Prostate gland (tissue), 2 donors: ENCODE data around the gene CELSR2. TPM values are rescaled to one million over a fixed set of nuclear protein-coding genes. Genes with fewer than 3 reads are reported as not detected.

Source experiments
- DNase-seq: peaks from one replicate; pipeline ENCODE4 v3.0.0-alpha.2; 2019; ENCODE audit warnings: low spot score
- H3K27ac ChIP-seq, 2 donors: fragments of 200-600 bp; sonication (generic); 2 replicates each; pipeline ENCODE4 v1.5.1; 2017 to 2019
- H3K27me3 ChIP-seq: fragments of 200-600 bp; sonication (generic); replicated peaks from 2 replicates; pipeline ENCODE4 v1.5.1; 2019; ENCODE audit not compliant: insufficient read depth
- H3K36me3 ChIP-seq, 2 donors: fragments of 200-600 bp; sonication (generic); 1 replicate in 1 of 2; 2 replicates in 1 of 2; pipeline versions ENCODE4 v1.5.1 to v1.8.1; 2017 to 2019
- H3K4me1 ChIP-seq: fragments of 200-600 bp; sonication (generic); replicated peaks from 2 replicates; pipeline ENCODE4 v1.5.1; 2019
- H3K4me3 ChIP-seq, 2 donors: fragments of 200-600 bp; sonication (generic); 2 replicates each; pipeline ENCODE4 v1.5.1; 2017 to 2019
- H3K9me3 ChIP-seq: fragments of 200-600 bp; sonication (generic); 2 replicates; pipeline ENCODE4 v1.5.1; 2017
- POLR2A ChIP-seq: fragments of 450-650 bp; IDR thresholded peaks from one replicate; pipeline ENCODE4 v1.6.1; 2016; ENCODE audit warnings: antibody characterized with exemption, mild to moderate bottlenecking
- POLR2AphosphoS5 ChIP-seq: sonication (generic); formaldehyde crosslinking; IDR thresholded peaks from one replicate; pipeline ENCODE4 v1.6.1; 2017; ENCODE audit warnings: antibody characterized with exemption
- WGBS: methylation state at CpG from one replicate; pipeline ENCODE4 v1.1.5; 2018; 5-methylcytosine and 5-hydroxymethylcytosine counted together
- intact Hi-C: fragments of 100-400 bp; cut with DNase I; formaldehyde crosslinking; loops from one replicate; pipeline ENCODE4 v1.14.2; 2022
- total RNA-seq, 2 donors: library from RNA; depleted of rRNA; stranded (reverse); fragments of >200 nt; gene quantifications; one replicate each; pipeline ENCODE4 v1.1.0, GENCODE V29; 2016
- TF ChIP-seq, protein P1 (sequence below), 4 experiments: fragments of 200-600 bp in 2 of 4; fragments of 450-650 bp in 2 of 4; sonication (generic) in 2 of 4; IDR thresholded peaks; 1 replicate in 3 of 4; 2 replicates in 1 of 4; pipeline ENCODE4 v1.5.1; 2016 to 2019; ENCODE audit warnings: antibody characterized with exemption in 4 of 4, mild to moderate bottlenecking in 2 of 4, moderate library complexity in 2 of 4

The CELSR2 gene
- total RNA-seq, 2 donors from 2014 or later, result 18.8 to 118 TPM

DNA sequence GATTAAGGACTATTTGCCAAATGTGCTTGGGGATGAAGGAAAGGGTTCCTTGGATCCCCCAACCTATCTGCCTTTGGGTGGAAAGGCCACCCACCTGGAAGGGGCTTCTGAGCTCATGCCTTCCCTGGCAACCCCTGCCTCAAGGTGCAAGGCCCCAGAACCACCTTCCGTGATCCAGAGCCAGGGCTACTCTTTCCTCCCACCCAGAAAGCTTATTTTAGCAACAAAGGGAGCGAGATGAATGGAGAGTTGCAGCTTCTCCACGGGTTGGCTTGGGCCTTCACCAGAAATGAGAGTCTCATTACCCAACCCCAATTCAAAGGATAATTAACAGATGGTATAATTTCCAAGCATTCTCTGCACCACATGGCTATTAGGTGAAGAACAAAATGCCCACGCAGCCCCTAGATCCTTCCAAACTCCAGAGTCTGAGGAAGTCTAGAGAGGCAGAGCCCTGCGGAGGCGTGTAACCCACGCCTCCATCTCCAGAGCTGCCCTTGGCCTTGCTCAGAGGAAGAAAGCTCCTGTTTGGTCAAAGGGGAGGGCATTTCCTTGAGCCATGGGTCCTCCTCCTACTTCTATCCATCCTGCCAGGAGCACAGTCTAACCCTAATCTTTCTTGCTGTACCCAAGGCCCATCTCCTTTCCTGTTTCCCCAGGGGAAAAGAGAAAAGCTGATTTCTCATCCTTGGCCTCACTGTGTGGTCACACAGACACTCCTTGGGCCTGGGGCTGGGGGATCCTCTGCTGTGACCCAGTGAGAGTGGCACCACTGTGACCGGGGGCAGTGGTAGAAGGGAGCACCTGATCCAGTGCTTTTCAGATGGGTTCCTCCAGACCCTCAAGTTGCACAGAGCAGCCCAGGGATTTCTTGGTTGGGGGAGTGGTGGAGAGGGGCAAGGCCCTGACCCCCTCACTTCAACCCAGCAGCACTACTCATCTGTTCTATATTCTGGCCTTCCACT lies 1.7 kb upstream of the CELSR2 start:
- H3K4me3 ChIP-seq, result no peak overlapping the region
- DNase-seq, result no peak
- intact Hi-C loops, result no loop called here
- no peak overlapping the region for H3K27ac ChIP-seq
- WGBS, result 89% methylated on average over 8 of the region's 8 CpGs
- H3K27me3 ChIP-seq, result no peaks in the 10 kb centered on the region
- H3K9me3 ChIP-seq, result no peaks in the 10 kb centered on the region
- no peaks in the 10 kb centered on the region for H3K36me3 ChIP-seq
- H3K4me1 ChIP-seq, result no peaks in the 10 kb centered on the region
- TF ChIP-seq POLR2A (no peak), POLR2AphosphoS5 (no peak)
- TF ChIP-seq, protein P1, sequence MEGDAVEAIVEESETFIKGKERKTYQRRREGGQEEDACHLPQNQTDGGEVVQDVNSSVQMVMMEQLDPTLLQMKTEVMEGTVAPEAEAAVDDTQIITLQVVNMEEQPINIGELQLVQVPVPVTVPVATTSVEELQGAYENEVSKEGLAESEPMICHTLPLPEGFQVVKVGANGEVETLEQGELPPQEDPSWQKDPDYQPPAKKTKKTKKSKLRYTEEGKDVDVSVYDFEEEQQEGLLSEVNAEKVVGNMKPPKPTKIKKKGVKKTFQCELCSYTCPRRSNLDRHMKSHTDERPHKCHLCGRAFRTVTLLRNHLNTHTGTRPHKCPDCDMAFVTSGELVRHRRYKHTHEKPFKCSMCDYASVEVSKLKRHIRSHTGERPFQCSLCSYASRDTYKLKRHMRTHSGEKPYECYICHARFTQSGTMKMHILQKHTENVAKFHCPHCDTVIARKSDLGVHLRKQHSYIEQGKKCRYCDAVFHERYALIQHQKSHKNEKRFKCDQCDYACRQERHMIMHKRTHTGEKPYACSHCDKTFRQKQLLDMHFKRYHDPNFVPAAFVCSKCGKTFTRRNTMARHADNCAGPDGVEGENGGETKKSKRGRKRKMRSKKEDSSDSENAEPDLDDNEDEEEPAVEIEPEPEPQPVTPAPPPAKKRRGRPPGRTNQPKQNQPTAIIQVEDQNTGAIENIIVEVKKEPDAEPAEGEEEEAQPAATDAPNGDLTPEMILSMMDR (IDR thresholded peaks at IDR 0.05), result no peak

DNA sequence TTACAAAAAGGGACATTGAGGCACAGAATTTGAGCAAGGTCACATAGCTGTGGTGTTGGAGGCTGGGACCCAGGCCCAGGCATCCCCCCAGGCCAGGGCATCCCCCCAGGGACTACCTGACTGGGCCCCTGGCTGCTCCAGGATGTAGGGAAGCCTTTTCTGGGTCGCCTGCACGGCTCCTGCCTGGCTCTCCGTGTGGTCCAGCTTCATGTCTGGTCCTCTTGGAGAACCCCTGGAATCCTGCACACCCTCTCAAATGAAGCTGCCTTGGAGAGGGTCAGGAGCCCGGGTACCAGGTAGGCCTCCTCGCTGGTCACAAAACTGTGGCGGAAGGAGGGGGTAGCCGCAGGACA lies 919 bp upstream of the CELSR2 start:
- Histone ChIP-seq H3K27me3 (no peaks in the 10 kb centered on the region), H3K27ac (no peak overlapping the region), H3K4me3 (no peak overlapping the region), H3K9me3 (no peaks in the 10 kb centered on the region), H3K4me1 (no peaks in the 10 kb centered on the region), H3K36me3 (no peaks in the 10 kb centered on the region)
- intact Hi-C loops, result no loop called here
- WGBS, result 100% methylated on average over 7 of the region's 7 CpGs
- no peak for TF ChIP-seq POLR2A
- no peak for TF ChIP-seq POLR2AphosphoS5
- TF ChIP-seq, protein P1 (IDR thresholded peaks at IDR 0.05), result no peak
- DNase-seq, result no peak

DNA sequence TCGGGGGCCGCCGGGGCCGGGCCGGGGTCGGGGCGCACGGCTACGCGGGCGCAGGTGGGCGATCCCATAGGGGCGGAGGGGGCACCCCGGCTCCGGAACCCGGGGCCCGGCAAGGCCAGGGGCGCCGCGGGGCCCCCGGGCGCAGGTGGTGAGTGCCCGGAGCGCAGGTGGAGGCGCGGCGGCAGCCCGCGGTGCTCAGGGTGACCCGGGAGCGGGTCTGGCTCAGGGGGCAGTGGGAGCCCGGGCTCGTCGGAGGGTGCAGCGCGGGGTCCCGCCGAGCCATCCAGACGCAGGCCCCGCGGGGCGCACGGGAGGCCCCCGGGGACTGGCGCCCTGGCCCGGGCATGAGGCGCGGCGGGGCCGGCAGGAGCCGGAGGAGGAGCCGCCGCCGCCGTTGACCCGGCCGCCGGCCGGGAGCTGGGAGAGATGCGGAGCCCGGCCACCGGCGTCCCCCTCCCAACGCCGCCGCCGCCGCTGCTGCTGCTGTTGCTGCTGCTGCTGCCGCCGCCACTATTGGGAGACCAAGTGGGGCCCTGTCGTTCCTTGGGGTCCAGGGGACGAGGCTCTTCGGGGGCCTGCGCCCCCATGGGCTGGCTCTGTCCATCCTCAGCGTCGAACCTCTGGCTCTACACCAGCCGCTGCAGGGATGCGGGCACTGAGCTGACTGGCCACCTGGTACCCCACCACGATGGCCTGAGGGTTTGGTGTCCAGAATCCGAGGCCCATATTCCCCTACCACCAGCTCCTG lies 489 bp downstream of the CELSR2 start:
- no peaks in the 10 kb centered on the region for H3K27me3 ChIP-seq
- no peaks in the 10 kb centered on the region for H3K36me3 ChIP-seq
- WGBS, result 19% methylated on average over 8 of the region's 80 CpGs
- H3K9me3 ChIP-seq, result no peaks in the 10 kb centered on the region
- intact Hi-C loops, result no loop called here
- TF ChIP-seq, protein P1 (IDR thresholded peaks at IDR 0.05), result no peak
- TF ChIP-seq POLR2AphosphoS5, result no peak
- no peak for TF ChIP-seq POLR2A
- peak overlapping the region; percentile 55 to 62 for H3K4me3 ChIP-seq
- H3K27ac ChIP-seq, result no peak overlapping the region
- no peak for DNase-seq
- H3K4me1 ChIP-seq, result no peaks in the 10 kb centered on the region

DNA sequence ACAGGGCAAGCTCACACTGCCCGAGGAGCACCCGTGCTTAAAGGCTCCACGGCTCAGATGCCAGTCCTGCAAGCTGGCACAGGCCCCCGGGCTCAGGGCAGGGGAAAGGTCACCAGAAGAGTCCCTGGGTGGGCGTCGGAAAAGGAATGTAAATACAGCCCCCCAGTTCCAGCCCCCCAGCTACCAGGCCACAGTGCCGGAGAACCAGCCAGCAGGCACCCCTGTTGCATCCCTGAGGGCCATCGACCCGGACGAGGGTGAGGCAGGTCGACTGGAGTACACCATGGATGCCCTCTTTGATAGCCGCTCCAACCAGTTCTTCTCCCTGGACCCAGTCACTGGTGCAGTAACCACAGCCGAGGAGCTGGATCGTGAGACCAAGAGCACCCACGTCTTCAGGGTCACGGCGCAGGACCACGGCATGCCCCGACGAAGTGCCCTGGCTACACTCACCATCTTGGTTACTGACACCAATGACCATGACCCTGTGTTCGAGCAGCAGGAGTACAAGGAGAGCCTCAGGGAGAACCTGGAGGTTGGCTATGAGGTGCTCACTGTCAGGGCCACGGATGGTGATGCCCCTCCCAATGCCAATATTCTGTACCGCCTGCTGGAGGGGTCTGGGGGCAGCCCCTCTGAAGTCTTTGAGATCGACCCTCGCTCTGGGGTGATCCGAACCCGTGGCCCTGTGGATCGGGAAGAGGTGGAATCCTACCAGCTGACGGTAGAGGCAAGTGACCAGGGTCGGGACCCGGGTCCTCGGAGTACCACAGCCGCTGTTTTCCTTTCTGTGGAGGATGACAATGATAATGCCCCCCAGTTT lies 1.3 kb downstream of the CELSR2 start:
- no peak for DNase-seq
- Histone ChIP-seq H3K9me3 (no peaks in the 10 kb centered on the region), H3K4me1 (no peaks in the 10 kb centered on the region), H3K27ac (no peak overlapping the region), H3K27me3 (no peaks in the 10 kb centered on the region), H3K4me3 (peak overlapping the region in 1 of 2 donors; percentile 55), H3K36me3 (no peaks in the 10 kb centered on the region)
- intact Hi-C loops, result no loop called here
- TF ChIP-seq POLR2AphosphoS5 (no peak), POLR2A (no peak)
- TF ChIP-seq, protein P1 (IDR thresholded peaks at IDR 0.05), result no peak
- 78% methylated on average over 33 of the region's 33 CpGs for WGBS
